ENCODE measurements around the gene RNF227. TPM values are rescaled to one million over a fixed set of nuclear protein-coding genes. Genes with fewer than 3 reads are reported as not detected.
A peak's percentile ranks its signal among the peaks of the same experiment; 100 is the strongest.

Gene RNF227
- total and polyA plus RNA-seq, 2 experiments from 2014 or later, result 0.42 to 1.4 TPM

- peaks cover 9% of the 10 kb centered on the region for H3K27me3 Mint-ChIP-seq (ENCODE audit: insufficient read depth, low read depth, poor library complexity)
- Histone ChIP-seq H3F3A (replicated peaks; ENCODE audit: low read depth) (peaks cover 8% of the 10 kb centered on the region), H3K4me1 (ENCODE audit: insufficient read depth) (peaks cover 44% of the 10 kb centered on the region), H3K27ac (ENCODE audit: low read depth) (no peak overlapping the region), H3K4me3 (peak overlapping the region; percentile 65), H3K79me2 (replicated peaks; ENCODE audit: insufficient read depth) (no peaks in the 10 kb centered on the region), H4K20me1 (replicated peaks; ENCODE audit: insufficient read depth) (no peaks in the 10 kb centered on the region), H3K4me2 (peak overlapping the region; percentile 88), H3K27me3 (ENCODE audit: insufficient read depth) (peaks cover 52% of the 10 kb centered on the region), H2AFZ (peak overlapping the region; percentile 99), H3K36me3 (ENCODE audit: insufficient read depth) (0 out of 2 replicates have a peak, but pooled peaks cover 3% of the 10 kb centered on the region), H3K9me2 (ENCODE audit: insufficient read depth) (no peaks in the 10 kb centered on the region)
- DNase-seq (ENCODE audit: low spot score) (peak; percentile 90), ATAC-seq (peak; percentile 86)
- no peak overlapping the region for H3K27ac Mint-ChIP-seq
- H3K4me1 Mint-ChIP-seq, result peaks cover 3% of the 10 kb centered on the region; the same call in 2 of the 3 replicates
- no peak overlapping the region for H3K4me3 Mint-ChIP-seq
- H3K9me3 Mint-ChIP-seq, result no peaks in the 10 kb centered on the region; the same call in 2 of the 3 replicates
- H3K36me3 Mint-ChIP-seq (ENCODE audit: low read depth), result no peaks in the 10 kb centered on the region; the same call in 2 of the 3 replicates
- TF ChIP-seq JUNB (IDR thresholded peaks at IDR 0.05; ENCODE audit: unreplicated experiment) (no peak), POLR2AphosphoS5 (IDR thresholded peaks at IDR 0.05; ENCODE audit: low read depth) (peak; percentile 66)
Observed at GRCh38 chr17:7887482-7888183, 28.5 kb downstream of the RNF227 start.

- Histone ChIP-seq H3K4me3 (peak overlapping the region; percentile 65), H3K4me2 (peak overlapping the region; percentile 88), H3K36me3 (ENCODE audit: insufficient read depth) (0 out of 2 replicates have a peak, but pooled peaks cover 3% of the 10 kb centered on the region), H3K79me2 (replicated peaks; ENCODE audit: insufficient read depth) (no peaks in the 10 kb centered on the region), H2AFZ (peak overlapping the region; percentile 87), H3F3A (replicated peaks; ENCODE audit: low read depth) (peaks cover 8% of the 10 kb centered on the region), H4K20me1 (replicated peaks; ENCODE audit: insufficient read depth) (no peaks in the 10 kb centered on the region), H3K9me2 (ENCODE audit: insufficient read depth) (no peaks in the 10 kb centered on the region), H3K4me1 (ENCODE audit: insufficient read depth) (peaks cover 46% of the 10 kb centered on the region), H3K27ac (ENCODE audit: low read depth) (no peak overlapping the region), H3K27me3 (ENCODE audit: insufficient read depth) (peaks cover 58% of the 10 kb centered on the region)
- no peak overlapping the region for H3K4me3 Mint-ChIP-seq
- H3K9me3 Mint-ChIP-seq, result no peaks in the 10 kb centered on the region; the same call in 2 of the 3 replicates
- no peak for ATAC-seq
- H3K4me1 Mint-ChIP-seq, result peaks cover 3% of the 10 kb centered on the region; the same call in 2 of the 3 replicates
- H3K27me3 Mint-ChIP-seq (ENCODE audit: insufficient read depth, low read depth, poor library complexity), result peaks cover 9% of the 10 kb centered on the region
- H3K36me3 Mint-ChIP-seq (ENCODE audit: low read depth), result no peaks in the 10 kb centered on the region; the same call in 2 of the 3 replicates
- DNase-seq (ENCODE audit: low spot score), result peak; percentile 42
- no peak overlapping the region for H3K27ac Mint-ChIP-seq
- no peak for TF ChIP-seq JUNB (IDR thresholded peaks at IDR 0.05; ENCODE audit: unreplicated experiment)
- no peak for TF ChIP-seq CREB1 (CRISPR knock-in tag; IDR thresholded peaks at IDR 0.05; ENCODE audit: low read depth)
- no peak for TF ChIP-seq EZH2phosphoT487 (IDR thresholded peaks at IDR 0.05; ENCODE audit: unreplicated experiment)
- no peak for TF ChIP-seq CTCF (conservative IDR thresholded peaks at IDR 0.05; ENCODE audit: low read depth in 2 of 2)
- no peak for TF ChIP-seq EZH2 (IDR thresholded peaks at IDR 0.05; ENCODE audit: low read depth, unreplicated experiment)
- TF ChIP-seq ZNF462 (CRISPR knock-in tag; IDR thresholded peaks at IDR 0.05), result no peak
- TF ChIP-seq ZNF331 (CRISPR knock-in tag; IDR thresholded peaks at IDR 0.05; ENCODE audit: low read depth), result no peak
- no peak for TF ChIP-seq ETS1 (IDR thresholded peaks at IDR 0.05)
- TF ChIP-seq POLR2AphosphoS5 (IDR thresholded peaks at IDR 0.05; ENCODE audit: low read depth), result no peak
- TF ChIP-seq ZNF114 (CRISPR knock-in tag; IDR thresholded peaks at IDR 0.05), result no peak
- no peak for TF ChIP-seq STAT1 (IDR thresholded peaks at IDR 0.05; ENCODE audit: unreplicated experiment)
- TF ChIP-seq NANOG (IDR thresholded peaks at IDR 0.05; ENCODE audit: borderline replicate concordance), result no peak
Observed at GRCh38 chr17:7887038-7887481, 29.0 kb downstream of the RNF227 start.

Measured in GM23338 (cell line).